ENCODE results near the gene CRIM1.

- TF ChIP-seq, protein P1, sequence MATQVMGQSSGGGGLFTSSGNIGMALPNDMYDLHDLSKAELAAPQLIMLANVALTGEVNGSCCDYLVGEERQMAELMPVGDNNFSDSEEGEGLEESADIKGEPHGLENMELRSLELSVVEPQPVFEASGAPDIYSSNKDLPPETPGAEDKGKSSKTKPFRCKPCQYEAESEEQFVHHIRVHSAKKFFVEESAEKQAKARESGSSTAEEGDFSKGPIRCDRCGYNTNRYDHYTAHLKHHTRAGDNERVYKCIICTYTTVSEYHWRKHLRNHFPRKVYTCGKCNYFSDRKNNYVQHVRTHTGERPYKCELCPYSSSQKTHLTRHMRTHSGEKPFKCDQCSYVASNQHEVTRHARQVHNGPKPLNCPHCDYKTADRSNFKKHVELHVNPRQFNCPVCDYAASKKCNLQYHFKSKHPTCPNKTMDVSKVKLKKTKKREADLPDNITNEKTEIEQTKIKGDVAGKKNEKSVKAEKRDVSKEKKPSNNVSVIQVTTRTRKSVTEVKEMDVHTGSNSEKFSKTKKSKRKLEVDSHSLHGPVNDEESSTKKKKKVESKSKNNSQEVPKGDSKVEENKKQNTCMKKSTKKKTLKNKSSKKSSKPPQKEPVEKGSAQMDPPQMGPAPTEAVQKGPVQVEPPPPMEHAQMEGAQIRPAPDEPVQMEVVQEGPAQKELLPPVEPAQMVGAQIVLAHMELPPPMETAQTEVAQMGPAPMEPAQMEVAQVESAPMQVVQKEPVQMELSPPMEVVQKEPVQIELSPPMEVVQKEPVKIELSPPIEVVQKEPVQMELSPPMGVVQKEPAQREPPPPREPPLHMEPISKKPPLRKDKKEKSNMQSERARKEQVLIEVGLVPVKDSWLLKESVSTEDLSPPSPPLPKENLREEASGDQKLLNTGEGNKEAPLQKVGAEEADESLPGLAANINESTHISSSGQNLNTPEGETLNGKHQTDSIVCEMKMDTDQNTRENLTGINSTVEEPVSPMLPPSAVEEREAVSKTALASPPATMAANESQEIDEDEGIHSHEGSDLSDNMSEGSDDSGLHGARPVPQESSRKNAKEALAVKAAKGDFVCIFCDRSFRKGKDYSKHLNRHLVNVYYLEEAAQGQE (IDR thresholded peaks at IDR 0.05; ENCODE audit: insufficient read depth in 1 of 2, low read depth in 2 of 2, low read length in 2 of 2): no peak
- no peak for TF ChIP-seq POLR2AphosphoS5 (IDR thresholded peaks at IDR 0.05; ENCODE audit: low read depth, low read length)
These were observed 167.6 kb downstream of the CRIM1 start for GRCh38 chr2:36523153-36523552.
